ENCODE results near the gene SUGCT.

SUGCT gene

GRCh38 chr7:40354711-40355110 is 219.9 kb downstream of the SUGCT start:
- Histone ChIP-seq H3K27me3 (ENCODE audit: insufficient read depth, low read length, poor library complexity, severe bottlenecking) (no peaks in the 10 kb centered on the region), H3K4me3 (ENCODE audit: low read length, poor library complexity, severe bottlenecking) (no peak overlapping the region), H3K4me1 (ENCODE audit: insufficient read depth, low read length, poor library complexity, severe bottlenecking) (no peaks in the 10 kb centered on the region), H3K9me3 (ENCODE audit: insufficient read depth, low read depth, low read length) (no peaks in the 10 kb centered on the region), H3K36me3 (ENCODE audit: insufficient read depth, low read length) (no peaks in the 10 kb centered on the region), H3K9me2 (replicated peaks; ENCODE audit: low read depth, low read length) (no peaks in the 10 kb centered on the region), H2AFZ (ENCODE audit: low read length) (no peak overlapping the region), H3K79me2 (ENCODE audit: insufficient read depth, low read length) (no peaks in the 10 kb centered on the region), H4K20me1 (ENCODE audit: insufficient read depth, low read length, poor library complexity, severe bottlenecking) (no peaks in the 10 kb centered on the region), H3K9ac (ENCODE audit: low read depth, low read length, poor library complexity, severe bottlenecking) (no peak overlapping the region), H3F3A (ENCODE audit: low read depth) (no peaks in the 10 kb centered on the region), H3K4me2 (ENCODE audit: low read depth, low read length, poor library complexity, severe bottlenecking) (no peak overlapping the region)
- TF ChIP-seq EZH2phosphoT487 (IDR thresholded peaks at IDR 0.05; ENCODE audit: borderline replicate concordance) (no peak), CTCF (conservative IDR thresholded peaks at IDR 0.05; ENCODE audit: low read length) (no peak)

- Histone ChIP-seq H3K4me1 (ENCODE audit: insufficient read depth, low read length, poor library complexity, severe bottlenecking) (no peaks in the 10 kb centered on the region), H3K27me3 (ENCODE audit: insufficient read depth, low read length, poor library complexity, severe bottlenecking) (no peaks in the 10 kb centered on the region), H3K79me2 (ENCODE audit: insufficient read depth, low read length) (no peaks in the 10 kb centered on the region), H3K4me3 (ENCODE audit: low read length, poor library complexity, severe bottlenecking) (no peak overlapping the region), H3K36me3 (ENCODE audit: insufficient read depth, low read length) (no peaks in the 10 kb centered on the region), H4K20me1 (ENCODE audit: insufficient read depth, low read length, poor library complexity, severe bottlenecking) (no peaks in the 10 kb centered on the region), H3K4me2 (ENCODE audit: low read depth, low read length, poor library complexity, severe bottlenecking) (no peak overlapping the region), H2AFZ (ENCODE audit: low read length) (no peak overlapping the region), H3K9me2 (replicated peaks; ENCODE audit: low read depth, low read length) (no peaks in the 10 kb centered on the region), H3F3A (ENCODE audit: low read depth) (no peaks in the 10 kb centered on the region), H3K9ac (ENCODE audit: low read depth, low read length, poor library complexity, severe bottlenecking) (no peak overlapping the region), H3K9me3 (ENCODE audit: insufficient read depth, low read depth, low read length) (no peaks in the 10 kb centered on the region)
- TF ChIP-seq CTCF (conservative IDR thresholded peaks at IDR 0.05; ENCODE audit: low read length) (no peak), EZH2phosphoT487 (IDR thresholded peaks at IDR 0.05; ENCODE audit: borderline replicate concordance) (no peak)
Observed at GRCh38 chr7:40356312-40356711, 221.5 kb downstream of the SUGCT start.

- no peaks in the 10 kb centered on the region for H3K9me2 ChIP-seq (replicated peaks; ENCODE audit: low read depth, low read length)
- no peak for TF ChIP-seq CTCF (conservative IDR thresholded peaks at IDR 0.05; ENCODE audit: low read length)
- no peak for TF ChIP-seq EZH2phosphoT487 (IDR thresholded peaks at IDR 0.05; ENCODE audit: borderline replicate concordance)
- H3K9me3 ChIP-seq (ENCODE audit: insufficient read depth, low read depth, low read length): no peaks in the 10 kb centered on the region
- H3K4me1 ChIP-seq (ENCODE audit: insufficient read depth, low read length, poor library complexity, severe bottlenecking): no peaks in the 10 kb centered on the region
- no peaks in the 10 kb centered on the region for H3F3A ChIP-seq (ENCODE audit: low read depth)
- no peaks in the 10 kb centered on the region for H4K20me1 ChIP-seq (ENCODE audit: insufficient read depth, low read length, poor library complexity, severe bottlenecking)
- H3K27me3 ChIP-seq (ENCODE audit: insufficient read depth, low read length, poor library complexity, severe bottlenecking): no peaks in the 10 kb centered on the region
- no peaks in the 10 kb centered on the region for H3K79me2 ChIP-seq (ENCODE audit: insufficient read depth, low read length)
- H2AFZ ChIP-seq (ENCODE audit: low read length): no peak overlapping the region
- no peak overlapping the region for H3K4me2 ChIP-seq (ENCODE audit: low read depth, low read length, poor library complexity, severe bottlenecking)
- H3K9ac ChIP-seq (ENCODE audit: low read depth, low read length, poor library complexity, severe bottlenecking): no peak overlapping the region
- H3K4me3 ChIP-seq (ENCODE audit: low read length, poor library complexity, severe bottlenecking): no peak overlapping the region
- H3K36me3 ChIP-seq (ENCODE audit: insufficient read depth, low read length): no peaks in the 10 kb centered on the region
Observed at GRCh38 chr7:40356871-40357709, 222.3 kb downstream of the SUGCT start.
